GM18867 (cell line): ENCODE measurements around the gene NSD1.
A peak's percentile ranks its signal among the peaks of the same experiment; 100 is the strongest.

Source experiments
- ATAC-seq: cut with Tn5 transposase; IDR thresholded peaks from one replicate; pipeline ENCODE4 v1.9.1; 2021; ENCODE audit warnings: mild to moderate bottlenecking, moderate library complexity; ENCODE audit not compliant: unreplicated experiment

The NSD1 gene

DNA sequence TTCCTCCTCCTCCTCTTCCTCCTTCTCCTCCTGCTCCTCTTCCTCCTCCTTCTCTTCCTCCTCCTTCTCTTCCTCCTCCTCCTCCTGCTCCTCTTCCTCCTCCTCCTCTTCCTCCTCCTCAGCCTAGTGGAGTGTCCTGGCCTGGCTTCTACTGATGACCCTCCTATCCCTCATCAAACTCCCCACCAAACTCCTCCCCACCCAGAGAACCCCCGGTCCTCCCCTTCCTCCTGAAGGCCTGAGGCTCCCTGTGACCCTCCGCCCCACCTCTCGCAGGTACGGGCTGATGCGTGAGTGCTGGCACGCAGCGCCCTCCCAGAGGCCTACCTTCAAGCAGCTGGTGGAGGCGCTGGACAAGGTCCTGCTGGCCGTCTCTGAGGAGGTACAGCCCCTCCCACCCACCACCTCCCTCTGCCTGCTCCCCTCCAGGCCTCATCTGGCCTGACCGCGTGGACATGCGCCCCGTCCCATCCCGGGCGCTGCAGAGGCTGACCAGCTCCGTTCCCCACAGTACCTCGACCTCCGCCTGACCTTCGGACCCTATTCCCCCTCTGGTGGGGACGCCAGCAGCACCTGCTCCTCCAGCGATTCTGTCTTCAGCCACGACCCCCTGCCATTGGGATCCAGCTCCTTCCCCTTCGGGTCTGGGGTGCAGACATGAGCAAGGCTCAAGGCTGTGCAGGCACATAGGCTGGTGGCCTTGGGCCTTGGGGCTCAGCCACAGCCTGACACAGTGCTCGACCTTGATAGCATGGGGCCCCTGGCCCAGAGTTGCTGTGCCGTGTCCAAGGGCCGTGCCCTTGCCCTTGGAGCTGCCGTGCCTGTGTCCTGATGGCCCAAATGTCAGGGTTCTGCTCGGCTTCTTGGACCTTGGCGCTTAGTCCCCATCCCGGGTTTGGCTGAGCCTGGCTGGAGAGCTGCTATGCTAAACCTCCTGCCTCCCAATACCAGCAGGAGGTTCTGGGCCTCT is 36.3 kb upstream of the NSD1 start:
- no peak for ATAC-seq

DNA sequence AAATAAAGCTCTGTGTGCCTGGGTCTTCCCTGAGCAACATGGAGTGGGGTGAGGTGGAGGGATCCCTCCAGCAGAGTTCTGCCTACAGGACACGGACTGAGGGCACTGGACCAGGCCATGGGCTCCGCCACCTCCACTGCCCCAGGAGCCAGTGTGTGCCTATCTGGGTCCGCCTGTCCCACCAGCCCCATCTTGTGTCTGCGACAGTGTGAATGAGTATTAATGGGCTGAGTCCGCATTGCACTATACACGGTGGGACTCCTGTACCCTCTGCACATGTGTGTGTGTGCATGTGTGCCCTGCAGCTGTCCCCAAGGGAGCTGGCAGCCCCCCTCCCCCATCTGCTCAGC is 35.5 kb upstream of the NSD1 start:
- no peak for ATAC-seq

GRCh38 chr5:177098470-177099141 is 35.0 kb upstream of the NSD1 start:
- no peak for ATAC-seq

GRCh38 chr5:177099422-177100093 is 34.0 kb upstream of the NSD1 start:
- ATAC-seq: no peak

- no peak for ATAC-seq
These were observed 32.9 kb upstream of the NSD1 start for GRCh38 chr5:177100714-177101121.

GRCh38 chr5:177103523-177104253 is 29.9 kb upstream of the NSD1 start:
- ATAC-seq: no peak

GRCh38 chr5:177105691-177106476 is 27.7 kb upstream of the NSD1 start:
- no peak for ATAC-seq

GRCh38 chr5:177107159-177107558 is 26.4 kb upstream of the NSD1 start:
- ATAC-seq: no peak

- ATAC-seq: no peak
These were observed 23.8 kb upstream of the NSD1 start for GRCh38 chr5:177109810-177110209.

GRCh38 chr5:177111720-177112394 is 21.7 kb upstream of the NSD1 start:
- ATAC-seq: peak; percentile 63

GRCh38 chr5:177112589-177113220 is 20.9 kb upstream of the NSD1 start:
- no peak for ATAC-seq

DNA sequence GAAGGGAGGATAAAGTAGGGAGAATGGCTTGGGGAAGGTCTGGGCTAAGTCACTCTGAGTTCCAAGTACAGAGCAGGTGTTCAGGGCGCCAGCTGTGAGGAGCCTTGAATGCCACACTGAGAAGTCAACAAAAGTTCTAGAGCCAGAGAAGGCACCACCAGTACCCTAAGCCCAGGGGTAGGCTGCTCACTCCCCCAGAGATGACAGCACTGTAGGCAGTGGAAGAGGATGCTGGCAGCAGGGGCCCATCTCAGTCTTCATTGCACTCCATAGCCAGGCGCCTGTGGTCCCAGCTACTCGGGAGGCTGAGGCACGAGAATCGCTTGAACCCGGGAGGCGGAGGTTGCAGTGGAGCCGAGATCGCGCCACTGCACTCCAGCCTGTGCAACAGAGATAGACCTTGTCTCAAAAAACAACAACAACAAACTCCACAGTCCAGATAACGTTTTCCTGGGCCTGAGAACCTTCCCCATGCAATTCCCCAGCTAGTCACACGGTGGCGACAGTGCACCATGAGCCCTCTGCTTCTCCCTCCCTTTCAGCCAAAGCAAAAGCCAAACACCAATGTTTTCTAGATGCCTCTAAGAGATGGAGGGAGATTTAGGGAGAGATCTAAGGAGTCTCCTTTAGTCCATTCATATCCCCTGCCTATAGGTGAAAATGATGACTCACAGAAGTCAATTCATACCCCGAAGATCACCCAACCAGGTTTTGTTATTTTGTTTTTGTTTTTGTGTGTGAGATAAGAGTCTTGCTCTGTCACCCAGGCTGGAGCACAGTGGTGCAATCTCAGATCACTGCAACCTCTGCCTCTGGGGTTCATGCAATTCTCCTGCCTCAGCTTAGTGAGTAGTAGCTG is 19.8 kb upstream of the NSD1 start:
- no peak for ATAC-seq

DNA sequence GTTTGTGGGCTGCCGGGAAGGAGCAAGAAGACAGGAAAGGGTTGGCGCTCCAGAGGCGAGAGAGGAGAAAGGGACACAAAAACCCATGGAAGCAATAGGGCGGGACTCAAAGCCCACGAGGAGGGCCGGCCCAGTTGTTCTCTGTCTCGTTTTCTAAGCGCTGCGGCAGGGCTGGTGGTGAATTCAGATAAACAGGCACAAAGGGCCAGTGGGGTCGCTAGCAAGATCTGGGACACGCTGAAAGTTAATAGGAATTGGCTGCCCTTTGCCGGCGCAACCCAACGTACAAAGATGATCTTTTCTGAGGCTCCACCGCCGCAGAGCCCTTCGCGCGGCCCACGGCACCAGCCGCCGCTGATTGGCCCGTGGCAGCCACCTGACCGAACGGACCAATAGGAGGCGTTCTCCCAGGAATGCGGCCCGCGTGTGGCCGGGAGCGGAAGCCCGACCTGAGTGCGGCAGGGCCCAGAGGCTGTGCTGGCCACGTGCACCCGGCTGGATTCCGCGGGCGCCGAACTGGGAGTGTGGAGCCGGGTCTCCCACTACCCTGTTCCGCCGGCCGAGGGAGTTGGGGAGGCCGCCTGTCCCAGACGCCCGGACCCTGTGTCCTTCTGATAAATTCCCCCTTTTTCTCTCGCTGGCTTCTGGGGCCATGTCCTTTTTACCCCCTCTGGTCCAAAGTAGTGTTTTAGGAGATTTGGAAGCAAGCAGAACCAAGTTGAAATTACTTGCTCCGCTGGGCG is 16.8 kb upstream of the NSD1 start:
- ATAC-seq: no peak

DNA sequence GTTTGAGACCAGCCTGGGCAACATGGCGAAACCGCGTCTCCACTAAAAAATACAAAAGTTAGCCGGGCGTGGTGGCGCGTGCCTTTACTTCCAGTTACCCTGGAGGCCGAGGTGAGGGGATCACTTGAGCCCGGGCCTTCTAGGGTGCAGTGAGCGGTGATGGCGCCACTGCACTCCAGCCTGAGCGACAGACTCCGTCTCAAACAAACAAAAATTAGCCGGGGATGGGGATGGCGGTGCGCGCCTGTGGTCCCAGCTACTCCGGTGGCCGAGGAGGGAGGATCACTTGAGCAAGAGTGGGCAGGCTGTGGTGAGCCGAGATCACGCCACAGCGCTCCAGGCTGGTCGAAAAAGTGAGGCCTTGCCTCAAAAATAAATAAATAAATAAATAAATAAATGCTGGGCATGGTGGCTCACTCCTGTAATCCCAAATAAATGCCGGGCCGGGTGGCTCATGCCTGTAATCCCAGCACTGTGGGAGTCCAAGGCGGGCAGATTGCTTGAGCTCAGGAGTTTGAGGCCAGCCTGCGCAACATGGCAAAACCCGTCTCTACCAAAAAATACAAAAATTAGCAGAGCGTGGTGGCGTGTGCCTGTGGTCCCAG is 16.0 kb upstream of the NSD1 start:
- ATAC-seq: no peak

DNA sequence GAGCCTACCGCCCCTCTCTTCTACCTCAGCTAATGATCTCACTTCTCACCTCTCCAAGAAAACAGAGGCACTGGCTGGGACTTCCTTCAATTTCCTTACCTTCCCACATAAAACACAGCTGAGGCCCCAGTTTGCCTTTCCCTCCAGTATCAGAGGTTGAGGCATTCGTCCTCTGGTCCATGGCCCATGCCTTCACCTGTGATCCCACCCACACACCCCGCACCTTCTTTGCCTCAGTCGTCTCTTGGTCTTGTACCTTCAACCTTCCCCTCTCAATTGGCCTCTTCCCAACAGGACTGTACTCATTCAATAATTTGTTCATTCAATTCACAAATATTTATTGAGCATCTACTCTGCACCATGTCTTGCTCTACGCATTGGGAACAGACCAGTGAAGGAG is 11.0 kb upstream of the NSD1 start:
- no peak for ATAC-seq

GRCh38 chr5:177123789-177124485 is 9.6 kb upstream of the NSD1 start:
- ATAC-seq: no peak
